ENCODE measurements around the gene E2F2.

Gene E2F2

GRCh38 chr1:23575226-23575810 is 44.3 kb upstream of the E2F2 start:
- no peak for TF ChIP-seq CTCF (IDR thresholded peaks at IDR 0.05; ENCODE audit: low read depth, low read length)
- no peaks in the 10 kb centered on the region for H3K27me3 ChIP-seq
- no peak for DNase-seq
- H3K9me3 ChIP-seq = no peaks in the 10 kb centered on the region
- no peak overlapping the region for H3K4me3 ChIP-seq (ENCODE audit: low read depth, low read length)
- H3K4me1 ChIP-seq = no peaks in the 10 kb centered on the region
- H3K36me3 ChIP-seq = no peaks in the 10 kb centered on the region

GRCh38 chr1:23574265-23574754 is 43.3 kb upstream of the E2F2 start:
- no peaks in the 10 kb centered on the region for H3K36me3 ChIP-seq
- no peaks in the 10 kb centered on the region for H3K9me3 ChIP-seq
- TF ChIP-seq CTCF (IDR thresholded peaks at IDR 0.05; ENCODE audit: low read depth, low read length) = no peak
- H3K4me1 ChIP-seq = no peaks in the 10 kb centered on the region
- no peak for DNase-seq
- H3K27me3 ChIP-seq = no peaks in the 10 kb centered on the region
- H3K4me3 ChIP-seq (ENCODE audit: low read depth, low read length) = no peak overlapping the region

- Histone ChIP-seq H3K9me3 (no peaks in the 10 kb centered on the region), H3K4me1 (peaks cover 3% of the 10 kb centered on the region), H3K4me3 (ENCODE audit: low read depth, low read length) (no peak overlapping the region), H3K27me3 (no peaks in the 10 kb centered on the region), H3K36me3 (no peaks in the 10 kb centered on the region)
- DNase-seq = no peak
- TF ChIP-seq CTCF (IDR thresholded peaks at IDR 0.05; ENCODE audit: low read depth, low read length) = no peak
Measured at GRCh38 chr1:23573574-23574182, 42.6 kb upstream of the E2F2 start.

- peaks cover 4% of the 10 kb centered on the region for H3K4me1 ChIP-seq
- no peak for DNase-seq
- no peak for TF ChIP-seq CTCF (IDR thresholded peaks at IDR 0.05; ENCODE audit: low read depth, low read length)
Measured at GRCh38 chr1:23571465-23571864, 40.4 kb upstream of the E2F2 start.

GRCh38 chr1:23570001-23570691 is 39.1 kb upstream of the E2F2 start:
- Histone ChIP-seq H3K36me3 (no peaks in the 10 kb centered on the region), H3K4me1 (peaks cover 4% of the 10 kb centered on the region), H3K9me3 (no peaks in the 10 kb centered on the region), H3K27me3 (no peaks in the 10 kb centered on the region), H3K4me3 (ENCODE audit: low read depth, low read length) (no peak overlapping the region)
- no peak for DNase-seq
- no peak for TF ChIP-seq CTCF (IDR thresholded peaks at IDR 0.05; ENCODE audit: low read depth, low read length)

More at GRCh38 chr1:23571465-23571864, 40.4 kb upstream of the E2F2 start:
- Histone ChIP-seq H3K36me3 (no peaks in the 10 kb centered on the region), H3K27me3 (no peaks in the 10 kb centered on the region), H3K4me3 (ENCODE audit: low read depth, low read length) (no peak overlapping the region), H3K9me3 (no peaks in the 10 kb centered on the region)
